ENCODE data around the gene SCUBE3. TPM values are rescaled to one million over a fixed set of nuclear protein-coding genes. Genes with fewer than 3 reads are reported as not detected.

Gene SCUBE3
- total and polyA plus RNA-seq, 2 of the 8 experiments (the other 6 are each of a cell fraction or from before 2014, with no cell fraction given), result 0.80 to 1.0 TPM

DNA sequence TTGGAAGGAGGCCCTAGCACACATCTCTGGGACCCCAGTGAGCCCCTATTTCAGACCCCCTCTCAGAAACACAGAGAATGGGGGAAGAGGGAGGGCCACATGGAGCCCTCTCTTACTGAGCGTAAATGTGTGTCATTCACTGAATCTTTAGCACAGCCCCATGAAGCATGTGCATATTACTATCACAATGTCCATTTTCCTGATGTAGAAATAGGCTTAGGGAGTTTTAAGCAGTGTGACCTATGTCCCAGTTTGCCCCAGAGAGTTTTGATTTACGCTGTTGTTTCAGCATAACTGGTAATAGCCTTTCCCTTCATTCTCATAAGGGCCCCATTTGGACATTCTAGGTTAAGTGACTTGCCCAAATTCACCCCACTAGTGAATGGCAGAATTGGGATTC lies 47.6 kb upstream of the SCUBE3 start (continued):
- no peak for TF ChIP-seq POLR2A (IDR thresholded peaks at IDR 0.05; ENCODE audit: control extremely low read depth in 1 of 2, low read depth in 2 of 2, low read length in 2 of 2)

All from H1 (cell line).